ENCODE data around the gene ACTR8. TPM values are rescaled to one million over a fixed set of nuclear protein-coding genes. Genes with fewer than 3 reads are reported as not detected.

ACTR8 gene
- total and polyA plus RNA-seq, 5 donors from 2014 or later: 18.5 to 35.8 (median 20.0) TPM

DNA sequence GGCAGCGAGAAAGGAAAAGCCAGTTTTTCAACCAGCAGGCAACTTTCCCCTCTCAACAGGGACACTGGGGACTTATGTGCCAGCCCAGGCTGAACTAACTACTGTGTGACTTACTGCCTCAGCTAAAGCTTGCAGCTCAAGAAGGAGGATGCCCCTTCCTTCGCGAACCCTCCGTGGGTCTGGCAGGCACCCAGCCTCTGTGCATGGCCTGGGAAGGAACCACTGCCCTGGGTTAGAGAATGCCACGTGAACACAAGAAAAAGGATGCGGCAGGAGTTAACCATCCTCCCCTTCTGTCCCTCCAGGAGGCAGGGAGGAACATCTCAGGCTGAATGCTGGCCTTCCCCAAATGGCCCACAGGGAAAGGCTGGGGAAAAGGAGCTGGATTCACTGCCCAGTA is 64.7 kb downstream of the ACTR8 start:
- no peak for ATAC-seq (ENCODE audit: low read depth in 2 of 2)
- no peak overlapping the region for H3K4me3 ChIP-seq (ENCODE audit: low read depth, low read length)
- Mint-ChIP-seq H3K27me3 (peaks cover 20% of the 10 kb centered on the region), H3K36me3 (no peaks in the 10 kb centered on the region), H3K27ac (no peak overlapping the region), H3K9me3 (peaks cover 0 to 2% (median 0%) of the 10 kb centered on the region in 7 donors), H3K4me3 (no peak overlapping the region), H3K4me1 (no peaks in the 10 kb centered on the region)
- H3K27ac ChIP-seq (ENCODE audit: insufficient read depth, low read length, poor library complexity, severe bottlenecking): no peak overlapping the region
- DNase-seq: no peak
- H3K36me3 ChIP-seq (ENCODE audit: control insufficient read depth, insufficient read depth, low read length): no peaks in the 10 kb centered on the region
- H3K4me1 ChIP-seq (ENCODE audit: control insufficient read depth, insufficient read depth, low read length, poor library complexity, severe bottlenecking): no peaks in the 10 kb centered on the region
- no peaks in the 10 kb centered on the region for H3K27me3 ChIP-seq (ENCODE audit: control insufficient read depth, insufficient read depth, low read length)
- no peaks in the 10 kb centered on the region for H3K9me3 ChIP-seq (ENCODE audit: control insufficient read depth in 2 of 2, low read length in 2 of 2)

Other genes starting within 250 kb of the ACTR8 start
- 4.3 TPM for gene CHDH, start 35.7 kb downstream of the ACTR8 start, total RNA-seq
- gene CHDH, start 35.7 kb downstream of the ACTR8 start, polyA plus RNA-seq: 1 to 10 TPM in 2 of 4 donors, under 1 TPM in 2; 0.45 to 1.4 (median 0.89) TPM
- gene IL17RB, start 35.6 kb downstream of the ACTR8 start, total RNA-seq: 2.5 TPM
- 1 to 10 TPM; 3.1 to 5.1 (median 4.1) TPM for gene IL17RB, start 35.6 kb downstream of the ACTR8 start, polyA plus RNA-seq
- gene SELENOK, start 9.7 kb upstream of the ACTR8 start, total RNA-seq: 127 TPM
- gene SELENOK, start 9.7 kb upstream of the ACTR8 start, polyA plus RNA-seq: 100 to 1,000 TPM; 129 to 158 (median 148) TPM
- gene CACNA2D3, start 240.4 kb upstream of the ACTR8 start, total RNA-seq: not detected
- gene CACNA2D3, start 240.4 kb upstream of the ACTR8 start, polyA plus RNA-seq: not detected

All from CD4-positive, CD25-positive, alpha-beta regulatory T cell (primary cell).